ENCODE results near the gene MUC4.

MUC4 gene

GRCh38 chr3:195701042-195701915 lies 110.5 kb downstream of the MUC4 start:
- Histone ChIP-seq H3K36me3 (ENCODE audit: control insufficient read depth, insufficient read depth, low read length) (peaks cover 4% of the 10 kb centered on the region), H3K9ac (ENCODE audit: low read length) (no peak overlapping the region), H3K4me1 (ENCODE audit: control insufficient read depth, insufficient read depth, low read length) (no peaks in the 10 kb centered on the region), H3K27ac (ENCODE audit: low read depth, low read length) (no peak overlapping the region), H3K27me3 (ENCODE audit: control insufficient read depth, insufficient read depth, low read length) (no peaks in the 10 kb centered on the region), H3K4me3 (ENCODE audit: low read length) (no peak overlapping the region)

- no peak overlapping the region for H3K4me3 ChIP-seq (ENCODE audit: low read length)
- H3K4me1 ChIP-seq (ENCODE audit: control insufficient read depth, insufficient read depth, low read length) = no peaks in the 10 kb centered on the region
- no peak overlapping the region for H3K27ac ChIP-seq (ENCODE audit: low read depth, low read length)
- H3K27me3 ChIP-seq (ENCODE audit: control insufficient read depth, insufficient read depth, low read length) = no peaks in the 10 kb centered on the region
- peaks cover 4% of the 10 kb centered on the region for H3K36me3 ChIP-seq (ENCODE audit: control insufficient read depth, insufficient read depth, low read length)
- no peak overlapping the region for H3K9ac ChIP-seq (ENCODE audit: low read length)
Measured at GRCh38 chr3:195700319-195700718, 111.4 kb downstream of the MUC4 start.

DNA sequence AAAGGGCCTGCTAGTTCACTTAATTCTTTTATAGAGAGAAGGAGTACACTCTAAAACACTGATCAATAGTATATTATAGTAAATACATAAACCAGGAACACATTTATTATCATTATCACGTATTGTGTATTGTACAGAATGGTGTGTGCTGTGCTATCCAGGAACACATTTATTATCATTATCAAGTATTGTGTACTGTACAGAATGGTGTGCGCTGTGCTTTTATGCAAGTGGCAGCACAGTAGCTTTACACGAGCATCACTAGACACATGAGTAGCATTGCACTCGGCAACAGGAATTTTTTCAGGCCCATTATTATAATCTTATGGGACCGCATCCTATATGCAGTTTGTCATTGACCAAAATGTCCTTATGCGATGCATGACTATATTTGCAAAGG lies 111.9 kb downstream of the MUC4 start:
- Histone ChIP-seq H3K27ac (ENCODE audit: low read depth, low read length) (no peak overlapping the region), H3K4me1 (ENCODE audit: control insufficient read depth, insufficient read depth, low read length) (no peaks in the 10 kb centered on the region), H3K36me3 (ENCODE audit: control insufficient read depth, insufficient read depth, low read length) (peaks cover 4% of the 10 kb centered on the region), H3K27me3 (ENCODE audit: control insufficient read depth, insufficient read depth, low read length) (no peaks in the 10 kb centered on the region), H3K4me3 (ENCODE audit: low read length) (no peak overlapping the region), H3K9ac (ENCODE audit: low read length) (no peak overlapping the region)

- Histone ChIP-seq H3K27me3 (ENCODE audit: control insufficient read depth, insufficient read depth, low read length) (no peaks in the 10 kb centered on the region), H3K4me1 (ENCODE audit: control insufficient read depth, insufficient read depth, low read length) (no peaks in the 10 kb centered on the region), H3K9ac (ENCODE audit: low read length) (no peak overlapping the region), H3K36me3 (ENCODE audit: control insufficient read depth, insufficient read depth, low read length) (peaks cover 5% of the 10 kb centered on the region), H3K4me3 (ENCODE audit: low read length) (no peak overlapping the region), H3K27ac (ENCODE audit: low read depth, low read length) (no peak overlapping the region)
Measured at GRCh38 chr3:195699388-195699771, 112.3 kb downstream of the MUC4 start.

GRCh38 chr3:195698647-195699387 lies 112.9 kb downstream of the MUC4 start:
- H3K4me1 ChIP-seq (ENCODE audit: control insufficient read depth, insufficient read depth, low read length) = no peaks in the 10 kb centered on the region
- no peaks in the 10 kb centered on the region for H3K27me3 ChIP-seq (ENCODE audit: control insufficient read depth, insufficient read depth, low read length)
- peaks cover 9% of the 10 kb centered on the region for H3K36me3 ChIP-seq (ENCODE audit: control insufficient read depth, insufficient read depth, low read length)
- H3K9ac ChIP-seq (ENCODE audit: low read length) = no peak overlapping the region
- H3K27ac ChIP-seq (ENCODE audit: low read depth, low read length) = no peak overlapping the region
- no peak overlapping the region for H3K4me3 ChIP-seq (ENCODE audit: low read length)

DNA sequence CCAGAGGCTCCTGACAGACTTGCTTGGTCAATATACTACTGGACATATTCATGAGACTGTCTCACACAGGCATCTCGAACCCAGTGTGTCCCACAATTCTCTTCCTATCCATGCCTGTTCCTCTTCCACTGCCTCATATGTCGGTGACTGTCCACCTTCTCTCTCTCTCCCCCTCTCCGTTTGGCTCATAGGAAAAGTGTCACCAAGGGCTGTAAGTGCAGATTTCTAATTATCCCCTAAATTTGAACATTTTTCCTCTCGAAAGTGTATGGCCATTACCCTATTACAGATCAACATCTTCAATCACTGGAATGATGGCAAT lies 113.4 kb downstream of the MUC4 start:
- Histone ChIP-seq H3K4me1 (ENCODE audit: control insufficient read depth, insufficient read depth, low read length) (no peaks in the 10 kb centered on the region), H3K27me3 (ENCODE audit: control insufficient read depth, insufficient read depth, low read length) (no peaks in the 10 kb centered on the region), H3K9ac (ENCODE audit: low read length) (no peak overlapping the region), H3K4me3 (ENCODE audit: low read length) (no peak overlapping the region), H3K36me3 (ENCODE audit: control insufficient read depth, insufficient read depth, low read length) (peaks cover 9% of the 10 kb centered on the region), H3K27ac (ENCODE audit: low read depth, low read length) (no peak overlapping the region)

GRCh38 chr3:195697582-195698324 lies 114.0 kb downstream of the MUC4 start:
- no peaks in the 10 kb centered on the region for H3K4me1 ChIP-seq (ENCODE audit: control insufficient read depth, insufficient read depth, low read length)
- no peak overlapping the region for H3K27ac ChIP-seq (ENCODE audit: low read depth, low read length)
- no peaks in the 10 kb centered on the region for H3K27me3 ChIP-seq (ENCODE audit: control insufficient read depth, insufficient read depth, low read length)
- peaks cover 12% of the 10 kb centered on the region for H3K36me3 ChIP-seq (ENCODE audit: control insufficient read depth, insufficient read depth, low read length)
- no peak overlapping the region for H3K9ac ChIP-seq (ENCODE audit: low read length)
- no peak overlapping the region for H3K4me3 ChIP-seq (ENCODE audit: low read length)
